ENCODE measurements around the gene APBB2.

APBB2 gene

DNA sequence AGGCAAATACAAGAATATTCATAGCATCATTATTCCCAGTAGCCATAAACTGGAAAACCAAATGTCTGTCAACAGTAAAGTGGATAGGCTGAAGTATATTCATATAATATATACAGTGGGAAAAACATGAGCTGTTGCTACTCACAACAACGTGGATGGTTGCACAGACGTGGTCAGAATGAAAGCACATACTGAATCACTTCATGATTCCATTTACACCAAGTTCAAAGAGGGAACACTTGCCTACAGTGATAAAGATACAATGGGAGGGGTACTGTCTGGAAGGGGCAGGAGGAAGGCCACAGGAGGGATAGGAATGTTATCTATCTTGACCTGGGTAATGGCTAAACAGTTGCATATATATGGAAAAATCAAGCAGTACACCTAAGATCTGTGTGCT, 25.3 kb downstream of the APBB2 start:
- no peak for DNase-seq (ENCODE audit: low read depth)

DNA sequence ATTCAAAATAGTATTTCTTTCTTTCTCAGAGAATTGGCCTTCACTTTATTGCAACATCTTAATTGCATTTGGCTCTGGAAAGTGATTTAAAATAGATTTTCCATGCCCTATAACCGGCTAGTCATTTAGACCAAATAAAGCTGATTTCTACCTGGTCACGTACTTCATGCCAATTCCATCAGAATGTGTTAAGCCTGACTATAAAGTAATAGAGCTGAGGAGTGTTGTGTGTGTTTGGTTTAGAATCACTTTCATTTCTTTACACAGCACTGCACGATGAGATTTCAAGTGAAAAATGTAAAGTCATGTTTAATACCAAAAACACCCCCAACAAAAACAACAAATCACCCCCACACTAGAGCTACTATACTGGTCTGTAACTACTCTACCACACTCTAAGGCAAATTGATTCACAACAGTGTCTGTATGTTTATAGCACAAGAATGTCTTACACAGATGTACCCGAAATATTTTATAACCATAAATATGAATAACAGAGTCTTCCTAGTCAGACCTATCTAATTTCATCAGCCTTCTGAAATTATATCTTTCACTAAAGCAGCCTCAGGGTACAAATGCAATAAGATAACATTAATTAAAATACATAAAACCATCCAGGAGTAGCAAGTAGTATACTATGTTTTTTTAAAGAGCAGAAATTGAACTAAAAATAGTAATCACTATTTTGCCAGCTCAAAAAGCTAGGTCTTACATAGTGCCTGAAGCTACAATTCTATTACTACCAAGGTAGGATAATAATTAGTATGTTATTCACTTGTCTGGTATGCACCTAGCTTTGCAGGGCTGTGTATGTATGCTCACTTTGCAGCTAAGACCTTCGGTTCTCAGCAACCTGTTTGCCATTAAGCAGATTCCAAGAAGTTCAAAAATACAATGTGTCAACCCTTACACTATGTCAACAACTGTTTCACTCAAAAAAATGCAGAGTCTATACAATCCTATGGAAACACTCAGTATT, 28.4 kb downstream of the APBB2 start:
- DNase-seq (ENCODE audit: low read depth) = no peak

DNA sequence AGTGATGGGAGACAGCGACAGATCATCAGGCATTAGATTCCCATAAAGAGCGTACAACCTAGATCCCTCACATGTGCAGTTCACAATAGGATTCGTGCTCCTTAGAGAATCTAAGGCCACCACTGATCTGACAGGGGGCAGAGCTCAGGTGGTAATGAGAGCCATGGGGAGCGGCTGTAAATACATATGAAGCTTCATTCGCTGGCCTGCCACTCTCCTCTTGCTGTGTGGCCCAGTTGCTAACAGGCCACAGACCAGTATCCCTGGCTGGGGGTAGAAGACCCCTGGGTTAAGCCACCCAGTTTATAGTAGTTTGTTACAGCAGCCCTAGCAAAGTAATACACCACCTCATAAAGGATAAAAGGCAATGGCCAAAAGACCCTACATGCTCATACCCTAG, 30.3 kb downstream of the APBB2 start:
- DNase-seq (ENCODE audit: low read depth) = no peak

- DNase-seq (ENCODE audit: low read depth) = no peak
These were observed 31.3 kb downstream of the APBB2 start for GRCh38 chr4:41183021-41183553.

GRCh38 chr4:41181037-41181436, 33.3 kb downstream of the APBB2 start:
- no peak for DNase-seq (ENCODE audit: low read depth)

- no peak for DNase-seq (ENCODE audit: low read depth)
These were observed 34.7 kb downstream of the APBB2 start for GRCh38 chr4:41179498-41180195.

DNA sequence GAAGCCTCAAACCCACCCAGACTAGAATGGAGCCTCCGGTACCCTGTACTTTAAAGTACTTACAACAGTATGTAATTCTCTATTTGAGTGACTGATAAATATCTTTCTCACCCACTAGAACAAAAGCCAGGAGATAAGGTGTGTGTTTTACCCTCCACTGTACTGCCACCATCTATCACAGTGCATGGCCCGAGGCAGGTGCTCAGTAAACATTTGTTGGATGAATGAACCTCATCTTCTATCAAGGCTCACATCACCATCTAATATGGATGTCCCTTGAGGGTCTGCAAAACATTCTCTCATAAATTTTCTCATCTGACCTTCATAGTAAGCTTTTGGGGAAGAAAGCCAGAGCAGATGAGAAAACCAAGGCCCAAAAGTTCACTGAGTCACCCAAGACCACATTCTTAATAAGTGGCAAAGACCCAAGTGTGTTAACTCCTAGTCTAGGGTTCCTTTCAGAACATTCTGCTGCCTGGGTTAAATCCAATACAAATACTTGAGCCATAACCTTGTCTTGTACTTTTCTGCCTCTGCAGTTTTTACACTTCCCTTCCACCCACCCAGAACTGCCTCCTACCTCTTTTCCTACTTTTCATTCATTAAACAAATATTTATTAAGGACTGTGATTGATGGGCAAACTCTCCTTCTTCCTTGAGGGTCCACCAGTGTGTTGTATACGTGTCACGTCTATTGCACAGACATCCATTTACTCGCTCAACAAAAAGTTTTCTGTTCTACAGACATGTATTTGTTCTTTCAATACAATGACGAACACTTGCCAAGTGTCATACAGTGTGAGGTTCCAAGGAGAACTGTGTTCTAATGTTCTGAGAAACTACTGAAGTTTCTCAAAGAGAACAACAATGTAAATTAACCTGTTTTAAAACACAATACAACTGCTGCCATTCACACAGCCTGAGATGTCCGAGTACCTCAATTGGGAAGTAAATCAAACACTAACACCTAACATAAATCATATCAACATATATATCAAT, 35.7 kb downstream of the APBB2 start:
- DNase-seq (ENCODE audit: low read depth) = no peak

DNA sequence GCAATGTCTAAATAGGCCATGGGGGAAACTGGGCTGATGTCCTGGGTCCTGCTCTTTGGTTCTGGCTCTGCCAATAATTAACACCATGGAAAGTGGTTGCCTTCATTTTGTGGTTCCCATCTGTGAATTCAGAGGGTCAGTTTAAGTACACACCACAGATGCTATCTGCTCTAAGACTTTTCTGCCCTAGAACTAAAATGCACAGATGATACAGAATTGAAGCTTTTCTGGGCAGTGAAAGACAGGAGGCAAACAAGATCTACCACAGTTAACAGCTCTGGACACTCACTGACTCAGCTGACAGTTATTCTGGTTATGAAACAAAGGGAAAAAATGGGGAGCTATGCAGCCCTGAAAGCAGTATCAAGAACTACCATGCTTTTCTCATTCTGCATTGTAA, 37.3 kb downstream of the APBB2 start:
- DNase-seq (ENCODE audit: low read depth) = no peak

DNA sequence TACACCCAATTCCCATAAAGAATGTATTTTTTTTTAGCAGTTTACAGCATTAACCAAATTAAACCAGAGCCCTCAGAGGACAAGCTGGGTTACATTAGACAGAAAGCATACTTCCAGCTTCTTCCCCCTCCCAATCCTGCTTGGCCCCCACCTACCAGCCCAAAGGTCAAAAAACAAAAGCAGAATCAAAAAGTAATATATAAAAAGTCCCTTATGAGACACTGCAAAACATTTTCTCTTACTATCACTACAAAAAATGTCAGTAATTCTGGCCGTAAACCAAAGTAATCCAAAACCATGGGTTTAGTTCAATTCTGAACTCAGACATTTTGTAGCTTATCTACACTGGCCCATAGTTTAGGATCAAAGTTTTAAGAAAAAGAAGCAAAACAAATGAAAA, 38.0 kb downstream of the APBB2 start:
- DNase-seq (ENCODE audit: low read depth) = no peak

- no peak for DNase-seq (ENCODE audit: low read depth)
These were observed 38.5 kb downstream of the APBB2 start for GRCh38 chr4:41175794-41176193.

DNA sequence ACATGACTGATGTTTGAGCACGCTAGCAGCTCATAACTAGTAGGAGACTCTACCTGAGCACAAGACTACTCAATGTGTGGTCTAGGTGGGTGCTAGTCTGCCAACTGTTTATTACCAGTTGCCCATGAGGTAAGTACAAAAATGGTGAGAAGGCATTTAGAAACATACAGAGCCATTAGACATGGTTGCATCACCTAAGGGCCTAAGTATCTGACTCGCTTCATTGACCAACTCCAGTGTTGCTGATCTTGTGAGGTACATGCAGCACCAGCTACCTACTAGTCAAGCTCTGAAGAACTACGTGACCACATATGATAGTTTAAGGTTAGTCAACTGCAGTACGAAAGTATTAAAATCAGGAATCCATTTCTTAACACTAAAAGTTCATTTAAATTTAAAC, 39.9 kb downstream of the APBB2 start:
- no peak for DNase-seq (ENCODE audit: low read depth)

- no peak for DNase-seq (ENCODE audit: low read depth)
These were observed 41.6 kb downstream of the APBB2 start for GRCh38 chr4:41172786-41173185.

DNA sequence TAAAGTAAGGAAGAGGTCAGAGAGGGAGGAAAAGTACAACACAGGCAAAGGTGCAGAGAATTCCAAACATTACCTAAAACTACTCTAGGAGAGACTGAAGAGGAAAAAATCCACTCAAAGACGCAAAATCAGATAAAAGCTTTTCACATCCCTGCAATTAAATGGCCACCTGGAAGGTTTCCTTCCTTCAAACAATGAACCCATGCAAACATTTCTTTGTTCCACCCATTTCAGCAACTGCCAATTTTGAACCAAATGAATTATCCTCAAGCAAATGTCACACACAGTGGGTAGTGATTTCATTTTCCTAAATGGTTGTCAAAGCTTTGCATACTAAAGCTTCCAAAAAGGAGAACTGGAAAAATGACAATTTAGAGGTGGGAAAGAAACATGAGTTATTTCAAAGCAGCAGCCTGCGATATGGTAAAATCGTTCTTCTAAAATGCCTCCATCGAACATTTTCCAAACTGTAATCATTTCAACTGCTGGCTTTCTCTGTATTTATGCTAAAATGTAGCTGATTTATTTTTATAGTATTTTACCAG, 45.0 kb downstream of the APBB2 start:
- no peak for DNase-seq (ENCODE audit: low read depth)

DNA sequence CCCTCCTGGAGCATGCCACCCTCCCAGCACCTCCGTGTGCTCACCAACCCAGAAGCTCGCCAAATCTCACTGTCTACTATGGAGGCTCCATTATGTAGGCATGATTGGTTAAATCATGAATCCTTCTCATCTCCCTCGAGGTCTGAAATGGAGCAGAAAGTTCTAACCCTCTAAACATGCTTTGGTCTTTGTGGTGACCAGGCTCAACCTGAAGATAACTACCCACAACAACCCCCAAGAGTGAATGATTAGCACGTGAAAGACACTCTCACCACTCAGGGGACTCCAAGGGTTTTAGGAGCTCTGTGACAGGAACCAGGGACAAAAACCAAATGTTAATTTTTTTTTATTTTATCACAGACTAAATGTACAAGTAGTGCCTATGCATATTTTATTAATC, 47.2 kb downstream of the APBB2 start:
- no peak for DNase-seq (ENCODE audit: low read depth)

- no peak for DNase-seq (ENCODE audit: low read depth)
These were observed 49.9 kb downstream of the APBB2 start for GRCh38 chr4:41164405-41164804.

DNA sequence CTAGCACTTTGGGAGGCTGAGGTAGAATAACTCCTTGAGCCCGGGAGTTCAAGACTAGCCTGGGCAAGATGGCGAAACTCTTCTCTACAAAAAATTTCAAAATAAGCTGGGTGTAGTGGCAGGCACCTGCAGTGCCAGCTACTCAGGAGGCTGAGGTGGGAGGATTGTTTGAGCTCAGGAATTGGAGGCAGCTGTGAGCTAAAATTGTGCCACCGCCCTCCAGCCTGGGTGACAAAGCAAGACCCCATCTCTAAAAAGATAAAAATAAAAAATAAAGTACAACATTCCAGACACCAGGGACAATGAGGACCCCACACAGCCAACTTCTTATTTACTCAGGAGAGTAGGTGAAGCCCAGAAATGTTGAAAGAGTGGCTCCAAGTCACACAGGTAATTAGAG, 53.0 kb downstream of the APBB2 start:
- no peak for DNase-seq (ENCODE audit: low read depth)

- no peak for DNase-seq (ENCODE audit: low read depth)
These were observed 53.5 kb downstream of the APBB2 start for GRCh38 chr4:41160856-41161255.

GRCh38 chr4:41160012-41160789, 54.1 kb downstream of the APBB2 start:
- no peak for DNase-seq (ENCODE audit: low read depth)

DNA sequence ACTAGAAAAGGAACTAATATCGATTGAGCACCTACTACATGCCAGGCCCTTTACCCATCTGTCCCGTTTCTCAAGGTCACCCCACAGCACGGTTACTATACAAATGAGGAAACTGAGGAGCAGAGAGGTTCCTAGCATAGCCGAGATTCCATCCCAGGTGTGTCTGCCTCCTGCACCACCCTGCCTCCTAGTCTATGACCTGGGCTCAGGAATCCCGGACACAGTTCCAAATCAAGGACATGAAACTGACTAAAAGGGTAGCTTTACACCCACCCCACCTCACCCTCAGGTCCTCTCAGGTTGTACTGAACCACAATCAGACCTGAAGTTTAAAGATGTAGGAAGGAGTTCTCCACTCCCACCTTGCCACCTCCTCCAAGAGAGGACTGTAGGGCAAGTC, 55.6 kb downstream of the APBB2 start:
- no peak for DNase-seq (ENCODE audit: low read depth)

DNA sequence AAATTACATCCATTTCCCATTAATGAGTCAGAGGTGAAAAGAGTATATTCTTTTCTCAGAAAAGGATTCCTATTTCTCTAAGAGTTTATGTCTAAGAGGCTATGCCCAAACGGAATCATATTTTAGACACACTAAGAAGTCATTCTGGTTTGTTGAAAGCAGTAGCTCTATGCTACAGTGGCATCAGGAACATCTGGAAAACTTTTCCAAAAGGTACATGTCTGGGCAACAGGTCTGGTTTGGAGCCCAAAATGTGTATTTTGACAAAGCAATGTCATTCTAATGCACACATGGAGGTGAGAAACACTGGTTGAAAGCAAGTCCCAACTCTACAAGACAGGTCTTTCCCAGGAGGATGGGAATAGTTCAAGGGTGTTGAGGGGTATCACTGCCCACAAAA, 56.1 kb downstream of the APBB2 start:
- DNase-seq (ENCODE audit: low read depth) = no peak

DNA sequence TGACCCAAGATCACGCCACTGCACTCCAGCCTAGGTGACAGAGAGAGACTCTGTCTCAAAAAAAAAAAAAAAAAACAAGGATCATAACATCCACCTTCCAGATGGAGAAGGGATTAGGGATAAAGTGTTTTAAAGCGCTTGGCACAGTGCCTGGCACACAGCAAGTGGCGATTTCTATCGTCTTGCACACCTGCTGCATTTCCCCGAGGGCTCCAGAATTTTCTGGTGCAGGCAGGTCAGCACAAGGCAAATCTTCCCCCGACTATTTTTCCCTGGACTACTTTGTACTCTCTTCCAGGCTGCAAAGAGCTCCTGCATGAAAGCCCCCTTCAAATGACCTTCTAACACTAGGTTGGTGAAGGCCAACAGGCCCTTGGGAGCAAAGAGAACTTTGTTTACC, 57.3 kb downstream of the APBB2 start:
- no peak for DNase-seq (ENCODE audit: low read depth)

All from stimulated activated CD8-positive, alpha-beta memory T cell treated with anti-CD3 and anti-CD28 coated beads, Interleukin-15, amount 100 ng/mL, for 1 hour (primary cell).